Lower leg skin (tissue), 4 donors: ENCODE measurements around the gene CPT1A. TPM values are rescaled to one million over a fixed set of nuclear protein-coding genes. Genes with fewer than 3 reads are reported as not detected.

Experiments used
- DNase-seq, 2 donors: peaks; one replicate each; pipeline ENCODE4 v3.0.0-alpha.2; 2019; ENCODE audit warnings: low spot score in 2 of 2
- H3K4me3 ChIP-seq: fragments of 200-600 bp; sonication (generic); 2 replicates; pipeline ENCODE4 v1.5.1; 2017; ENCODE audit warnings: mild to moderate bottlenecking, low read depth; ENCODE audit not compliant: poor library complexity, severe bottlenecking
- POLR2A ChIP-seq, 2 donors: fragments of 450-650 bp; IDR thresholded peaks; one replicate each; pipeline ENCODE4 v1.6.1; 2016 to 2017; ENCODE audit warnings: antibody characterized with exemption in 2 of 2, mild to moderate bottlenecking in 1 of 2, moderate library complexity in 1 of 2
- WGBS, 2 donors: methylation state at CpG; one replicate each; pipeline ENCODE4 v1.1.5; 2018; 5-methylcytosine and 5-hydroxymethylcytosine counted together
- intact Hi-C: fragments of 100-400 bp; cut with DNase I; formaldehyde crosslinking; loops from one replicate; pipeline ENCODE4 v1.15.0; 2023; ENCODE audit warnings: low total_unique reads
- total RNA-seq, 4 donors: library from RNA; depleted of rRNA; stranded (reverse); fragments of >200 nt; gene quantifications; one replicate each; pipeline ENCODE4 v1.1.0, GENCODE V29; 2016
- TF ChIP-seq, protein P1 (sequence below), 3 donors: fragments of 450-650 bp; IDR thresholded peaks; one replicate each; pipeline ENCODE4 v1.5.1; 2016; ENCODE audit warnings: antibody characterized with exemption in 3 of 3, mild to moderate bottlenecking in 3 of 3, moderate library complexity in 2 of 3

The CPT1A gene
- total RNA-seq, 4 donors from 2014 or later: 23.4 to 95.8 (median 46.0) TPM

DNA sequence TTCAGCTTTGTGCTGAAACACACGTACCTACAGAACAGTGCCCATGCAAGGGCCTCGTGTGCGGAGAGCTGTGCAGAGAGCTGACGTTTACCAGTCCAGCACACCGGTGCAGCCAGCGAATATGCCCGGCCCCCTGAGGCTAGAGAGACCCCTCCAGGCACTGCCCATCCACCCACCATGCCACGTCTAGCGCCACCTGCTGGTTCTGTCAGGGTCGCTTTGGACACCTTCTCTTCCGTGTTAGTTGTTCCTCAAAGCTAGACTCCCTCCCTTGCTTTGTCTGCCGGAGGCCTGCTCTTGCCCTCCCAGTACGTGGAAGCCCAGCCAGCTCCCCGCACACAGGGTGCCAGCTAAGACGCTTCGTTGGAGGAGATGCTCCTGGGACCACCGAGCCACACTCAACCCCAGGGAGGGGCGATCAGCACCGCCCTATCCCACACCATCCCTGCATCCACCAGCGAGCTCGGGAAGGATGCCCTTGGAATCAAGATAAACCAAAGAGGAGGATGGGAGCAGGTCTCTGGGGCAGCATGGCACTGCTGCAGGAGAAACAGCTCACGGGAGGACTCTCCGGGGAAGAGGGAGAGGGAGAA, 43.4 kb downstream of the CPT1A start:
- 68 to 75% methylated on average over 19 to 23 of the region's 23 CpGs for WGBS, 2 donors
- no peak for DNase-seq
- intact Hi-C loops: no loop called here
- H3K4me3 ChIP-seq: no peak overlapping the region
- TF ChIP-seq, protein P1, sequence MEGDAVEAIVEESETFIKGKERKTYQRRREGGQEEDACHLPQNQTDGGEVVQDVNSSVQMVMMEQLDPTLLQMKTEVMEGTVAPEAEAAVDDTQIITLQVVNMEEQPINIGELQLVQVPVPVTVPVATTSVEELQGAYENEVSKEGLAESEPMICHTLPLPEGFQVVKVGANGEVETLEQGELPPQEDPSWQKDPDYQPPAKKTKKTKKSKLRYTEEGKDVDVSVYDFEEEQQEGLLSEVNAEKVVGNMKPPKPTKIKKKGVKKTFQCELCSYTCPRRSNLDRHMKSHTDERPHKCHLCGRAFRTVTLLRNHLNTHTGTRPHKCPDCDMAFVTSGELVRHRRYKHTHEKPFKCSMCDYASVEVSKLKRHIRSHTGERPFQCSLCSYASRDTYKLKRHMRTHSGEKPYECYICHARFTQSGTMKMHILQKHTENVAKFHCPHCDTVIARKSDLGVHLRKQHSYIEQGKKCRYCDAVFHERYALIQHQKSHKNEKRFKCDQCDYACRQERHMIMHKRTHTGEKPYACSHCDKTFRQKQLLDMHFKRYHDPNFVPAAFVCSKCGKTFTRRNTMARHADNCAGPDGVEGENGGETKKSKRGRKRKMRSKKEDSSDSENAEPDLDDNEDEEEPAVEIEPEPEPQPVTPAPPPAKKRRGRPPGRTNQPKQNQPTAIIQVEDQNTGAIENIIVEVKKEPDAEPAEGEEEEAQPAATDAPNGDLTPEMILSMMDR (IDR thresholded peaks at IDR 0.05): no peak
- TF ChIP-seq POLR2A (IDR thresholded peaks at IDR 0.05): no peak

DNA sequence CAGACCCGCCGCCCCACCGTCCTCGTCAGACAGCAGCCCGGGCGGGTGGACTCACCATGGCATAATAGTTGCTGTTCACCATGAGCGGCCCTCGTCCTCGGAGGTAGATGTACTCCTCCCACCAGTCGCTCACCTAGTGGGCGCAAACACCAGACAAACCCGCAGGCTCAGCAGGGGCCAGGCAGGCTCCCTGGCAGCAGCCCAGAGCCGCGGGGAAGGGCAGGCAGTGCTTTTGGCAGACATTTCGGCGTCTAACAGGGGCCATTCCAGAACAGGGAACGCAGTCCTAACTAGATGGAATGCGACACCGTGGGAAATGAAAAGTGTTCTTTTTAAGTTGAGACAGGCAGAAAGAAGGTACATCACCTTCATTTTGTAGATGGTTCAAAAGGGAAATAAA, 44.9 kb downstream of the CPT1A start:
- intact Hi-C loops: no loop called here
- no peak for TF ChIP-seq POLR2A (IDR thresholded peaks at IDR 0.05)
- TF ChIP-seq, protein P1 (IDR thresholded peaks at IDR 0.05): no peak
- no peak overlapping the region for H3K4me3 ChIP-seq
- DNase-seq: no peak
- 77 to 78% methylated on average over 17 to 19 of the region's 19 CpGs for WGBS, 2 donors

DNA sequence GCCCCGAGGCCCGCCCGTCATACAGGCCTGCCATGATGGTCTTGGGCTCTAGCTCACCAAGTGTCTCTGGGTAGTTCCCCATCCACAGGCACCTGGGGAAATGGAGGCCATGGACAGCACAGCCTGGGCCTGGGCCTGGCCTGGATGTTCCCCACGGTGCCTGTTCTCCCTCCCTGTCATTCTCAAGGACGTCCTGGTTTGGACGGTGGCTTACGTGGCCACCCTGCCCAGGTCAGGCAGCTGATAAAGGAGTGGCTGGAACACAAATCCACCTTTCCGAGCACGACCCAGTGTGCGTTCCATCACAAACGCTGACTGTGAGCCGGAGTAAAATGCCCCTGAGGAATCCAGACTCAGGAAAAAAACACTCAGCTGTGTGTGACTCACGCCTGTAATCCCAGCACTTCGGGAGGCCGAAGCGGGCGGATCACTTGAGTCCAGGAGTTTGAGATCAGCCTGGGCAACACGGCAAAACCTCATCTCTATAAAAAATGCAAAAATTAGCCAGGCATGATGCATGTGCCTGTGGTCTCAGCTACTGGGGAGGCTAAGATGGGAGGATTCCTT, 49.2 kb downstream of the CPT1A start:
- 93% methylated on average over 18 of the region's 18 CpGs for WGBS, 2 donors
- H3K4me3 ChIP-seq: no peak overlapping the region
- DNase-seq: no peak
- TF ChIP-seq POLR2A (IDR thresholded peaks at IDR 0.05): no peak
- TF ChIP-seq, protein P1 (IDR thresholded peaks at IDR 0.05): no peak
- intact Hi-C loops: no loop called here

GRCh38 chr11:68784653-68785052, 57.1 kb downstream of the CPT1A start:
- 88 to 93% methylated on average over 11 to 14 of the region's 16 CpGs for WGBS, 2 donors
- intact Hi-C loops: no loop called here
- no peak for DNase-seq
- no peak overlapping the region for H3K4me3 ChIP-seq
- TF ChIP-seq POLR2A (IDR thresholded peaks at IDR 0.05): no peak
- TF ChIP-seq, protein P1 (IDR thresholded peaks at IDR 0.05): no peak

- intact Hi-C loops: no loop called here
- no peak overlapping the region for H3K4me3 ChIP-seq
- DNase-seq: no peak
- TF ChIP-seq, protein P1 (IDR thresholded peaks at IDR 0.05): no peak
- no peak for TF ChIP-seq POLR2A (IDR thresholded peaks at IDR 0.05)
- WGBS, 2 donors: 91 to 94% methylated on average over 16 of the region's 16 CpGs
These were observed 58.4 kb downstream of the CPT1A start for GRCh38 chr11:68783216-68783821.
